GM19463 (cell line): Measurements from ENCODE around the gene TRPC3.
A peak's percentile ranks its signal among the peaks of the same experiment; 100 is the strongest.

Experiments used
- ATAC-seq: cut with Tn5 transposase; IDR thresholded peaks from one replicate; pipeline ENCODE4 v1.9.1; 2021; ENCODE audit warnings: mild to moderate bottlenecking, moderate library complexity; ENCODE audit not compliant: unreplicated experiment

The TRPC3 gene

DNA sequence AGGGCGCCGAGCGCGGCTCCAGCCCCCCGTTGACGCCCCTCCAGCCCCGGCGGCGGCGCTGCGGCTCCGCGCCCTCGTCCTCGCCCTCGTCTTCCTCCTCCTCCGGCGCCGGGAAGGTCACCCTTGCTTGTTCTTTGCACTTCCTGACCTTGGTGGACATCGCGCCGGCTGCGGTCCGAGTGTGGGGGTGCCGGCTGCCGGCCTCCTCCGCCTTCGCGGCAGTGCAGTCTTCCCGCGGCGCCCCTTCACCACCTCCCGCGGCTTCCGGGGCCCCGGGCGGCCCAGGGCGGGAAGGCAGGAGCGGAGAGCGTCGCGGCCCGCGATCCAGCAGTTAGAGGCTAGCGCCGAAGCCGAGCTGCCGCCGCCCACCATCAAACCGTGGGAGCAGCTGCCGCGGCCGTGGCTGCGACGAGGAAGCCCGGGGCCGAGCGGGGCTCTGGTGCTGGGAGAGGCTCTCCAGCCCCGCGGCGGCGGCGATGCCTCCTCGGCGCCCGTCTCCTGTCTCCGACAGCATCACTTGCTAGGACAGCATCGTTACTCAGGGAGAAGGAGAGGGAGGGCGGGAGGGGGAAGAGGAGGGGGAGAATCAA lies at the start of gene TRPC3:
TRPC3 (minus strand) TSS at position 540 of the 590 bp plus-strand sequence; CDS start at position 160, 380 bp downstream.
- peak; percentile 37 for ATAC-seq

GRCh38 chr4:122000849-122001248 lies 49.0 kb upstream of the TRPC3 start:
- ATAC-seq = no peak

DNA sequence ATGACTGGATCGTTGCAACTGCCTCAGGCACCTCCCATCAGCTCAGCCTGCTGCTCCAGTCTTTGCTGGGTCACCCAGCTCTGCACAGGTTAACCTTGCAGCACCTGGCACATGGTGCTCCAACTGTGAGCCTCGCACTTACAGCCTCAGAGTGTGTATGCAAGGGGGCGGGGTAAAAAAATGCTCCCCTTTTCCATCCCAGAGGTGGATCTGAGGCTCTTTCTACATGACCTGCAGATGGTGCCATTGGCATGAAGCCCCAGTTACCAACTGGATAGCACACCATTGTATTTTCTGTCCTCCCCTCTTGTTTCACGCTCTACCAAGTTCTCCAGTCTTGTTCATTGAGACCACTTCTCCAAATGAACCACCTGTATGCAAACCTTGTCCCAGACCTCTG lies 46.2 kb upstream of the TRPC3 start:
- no peak for ATAC-seq

DNA sequence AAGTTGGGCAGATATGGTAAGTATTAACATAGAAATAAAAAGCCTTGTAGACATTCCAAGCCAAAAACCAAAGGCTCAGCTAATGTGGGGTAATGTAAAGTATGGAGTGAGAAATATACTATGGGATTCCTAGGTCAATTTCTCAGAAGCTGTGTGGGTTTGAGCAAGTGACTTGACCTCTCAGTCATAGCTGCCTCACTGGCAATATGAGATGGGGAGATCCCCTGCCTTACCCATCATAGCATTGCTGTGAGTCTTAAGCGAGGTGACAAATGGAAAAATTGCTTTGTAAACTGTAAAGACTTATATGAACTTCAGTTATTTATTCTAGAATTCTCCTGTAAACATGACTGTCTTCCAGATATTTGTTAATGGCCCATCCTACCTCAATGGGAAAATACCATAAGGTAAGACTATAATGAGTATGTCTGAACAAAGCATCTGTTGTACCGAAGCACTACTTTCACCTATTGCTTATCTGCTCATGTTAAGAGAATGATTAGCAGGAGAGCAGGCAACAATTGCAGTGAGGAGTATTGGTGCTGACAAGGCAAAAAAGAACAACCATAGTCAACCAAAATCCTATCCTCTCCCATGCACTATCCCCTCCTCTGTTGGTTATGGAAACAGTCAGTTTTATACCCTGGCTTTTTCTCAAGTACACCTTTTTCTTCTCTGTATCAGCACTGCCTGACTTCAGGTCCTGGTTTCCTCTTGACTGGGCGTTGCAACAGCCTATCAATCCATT lies 44.1 kb upstream of the TRPC3 start:
- ATAC-seq = no peak

GRCh38 chr4:121991968-121992367 lies 40.1 kb upstream of the TRPC3 start:
- no peak for ATAC-seq

GRCh38 chr4:121990489-121990888 lies 38.6 kb upstream of the TRPC3 start:
- ATAC-seq = no peak

DNA sequence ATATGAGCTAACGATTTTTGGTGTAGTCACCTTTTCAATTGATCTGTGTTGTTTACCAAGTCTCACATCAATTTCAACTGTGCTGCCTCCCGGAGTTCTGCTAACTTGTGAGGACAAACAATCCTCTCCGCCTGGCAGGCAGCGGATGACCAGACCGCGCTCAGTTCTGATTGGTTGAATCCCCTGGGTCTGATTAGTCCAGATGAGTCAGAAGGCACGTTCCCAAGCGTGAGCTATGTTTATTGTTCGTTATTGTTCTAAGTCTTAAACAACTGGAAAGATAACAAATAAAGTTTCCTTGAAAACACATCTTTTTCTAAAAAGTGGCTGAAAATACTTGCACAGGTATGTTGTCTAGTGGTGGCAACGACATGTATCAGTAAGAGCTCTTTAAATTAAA lies 37.9 kb upstream of the TRPC3 start:
- ATAC-seq = no peak

DNA sequence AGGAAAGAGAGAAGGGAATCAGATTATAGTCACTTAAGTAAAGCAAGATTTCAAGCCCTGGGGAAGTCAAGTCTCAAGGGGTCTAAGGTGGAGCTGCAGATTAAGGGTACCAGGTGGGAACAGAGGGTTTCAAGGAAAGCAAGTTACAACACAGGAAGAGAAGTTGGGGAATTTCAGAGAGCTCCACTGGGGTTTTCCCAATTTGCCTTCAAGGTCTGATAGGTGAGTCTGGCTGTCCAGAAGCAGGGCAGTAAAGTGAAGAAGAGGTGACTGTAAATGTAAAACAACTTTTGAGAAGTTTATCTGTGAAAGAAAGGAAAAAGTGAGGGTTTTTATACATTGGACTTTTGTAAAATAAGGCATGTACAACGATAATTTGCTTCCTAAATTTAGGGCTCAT lies 37.1 kb upstream of the TRPC3 start:
- no peak for ATAC-seq

- ATAC-seq = no peak
Observed at GRCh38 chr4:121980643-121981042, 28.8 kb upstream of the TRPC3 start.

DNA sequence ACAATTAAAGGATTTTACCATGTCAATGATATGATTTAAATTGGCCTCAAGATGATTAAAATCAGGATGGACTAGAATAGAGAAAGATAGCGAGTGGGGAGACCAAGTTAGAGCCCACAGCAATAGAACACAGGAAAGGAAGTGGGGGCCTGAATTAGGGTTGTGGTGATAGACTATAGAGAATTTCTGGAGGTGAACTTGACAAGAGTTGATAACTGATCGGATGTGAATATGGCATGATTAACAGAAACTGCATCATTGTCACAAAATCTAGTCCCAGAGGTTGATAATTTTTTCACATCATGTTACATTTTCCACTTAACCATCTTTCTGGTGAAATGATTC lies 26.3 kb upstream of the TRPC3 start:
- ATAC-seq = peak; percentile 37

- peak; percentile 93 for ATAC-seq
Observed at GRCh38 chr4:121977251-121978171, 25.7 kb upstream of the TRPC3 start.

DNA sequence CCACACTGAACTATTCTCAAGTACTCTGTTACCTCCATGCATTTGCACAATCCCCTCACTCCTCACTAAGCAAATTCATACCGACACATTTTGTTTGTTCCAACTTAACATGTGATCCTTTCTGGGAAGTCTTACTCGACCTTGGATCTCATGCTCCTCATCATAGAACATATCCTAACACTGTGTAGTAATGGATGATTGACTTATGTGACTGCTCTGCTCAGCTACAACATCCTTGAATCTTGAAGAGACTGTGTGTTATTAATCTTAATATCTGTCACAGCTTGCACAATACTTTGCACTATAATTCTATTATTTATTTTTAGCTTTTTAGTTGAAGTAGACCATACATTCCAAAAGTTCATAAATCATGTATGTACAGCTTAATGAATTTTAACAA lies 23.9 kb upstream of the TRPC3 start:
- ATAC-seq = no peak

GRCh38 chr4:121973816-121974215 lies 22.0 kb upstream of the TRPC3 start:
- no peak for ATAC-seq

DNA sequence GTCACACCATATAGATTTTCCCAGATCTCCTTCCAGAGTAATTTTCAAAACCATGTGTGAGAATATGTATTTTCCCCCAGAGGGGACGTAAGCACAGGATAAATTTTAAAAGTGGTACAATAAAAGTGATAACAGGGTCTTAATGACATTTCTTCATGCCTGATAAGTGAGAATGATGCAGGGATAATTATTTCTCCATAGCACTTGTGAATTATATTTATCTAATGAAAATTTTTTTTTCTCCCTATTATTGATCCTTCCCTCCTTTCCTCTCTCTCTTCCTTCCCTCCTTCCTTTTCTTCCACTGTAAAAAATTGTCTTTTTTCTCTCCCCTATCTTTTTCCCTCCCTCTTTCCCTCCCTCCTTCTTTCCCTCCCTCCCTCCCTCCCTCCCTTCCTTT lies 17.0 kb upstream of the TRPC3 start:
- no peak for ATAC-seq

- no peak for ATAC-seq
Observed at GRCh38 chr4:121964958-121965357, 13.1 kb upstream of the TRPC3 start.

DNA sequence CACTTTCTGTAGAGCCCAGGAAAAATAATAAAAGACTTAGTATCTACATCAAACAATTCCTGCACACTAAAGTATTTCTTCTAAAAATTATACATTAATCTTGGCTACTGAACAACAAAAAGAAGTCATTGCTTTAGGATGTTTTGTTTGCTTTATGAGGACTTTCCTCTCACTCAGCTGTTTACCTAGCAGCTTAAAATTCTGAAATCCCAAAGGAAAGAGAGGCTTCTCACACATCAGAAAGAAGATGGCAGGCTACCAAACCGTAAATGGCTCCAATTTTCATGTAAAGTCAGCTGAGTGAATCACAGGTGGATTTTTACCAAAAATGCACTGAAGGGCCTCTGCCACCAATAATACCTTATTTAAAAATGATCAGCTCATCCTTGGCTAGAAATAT lies 9.0 kb upstream of the TRPC3 start:
- no peak for ATAC-seq

- no peak for ATAC-seq
Observed at GRCh38 chr4:121958777-121959176, 6.9 kb upstream of the TRPC3 start.

- ATAC-seq = no peak
Observed at GRCh38 chr4:121957266-121957665, 5.4 kb upstream of the TRPC3 start.

GRCh38 chr4:121953860-121954259 lies 2.0 kb upstream of the TRPC3 start:
- no peak for ATAC-seq

DNA sequence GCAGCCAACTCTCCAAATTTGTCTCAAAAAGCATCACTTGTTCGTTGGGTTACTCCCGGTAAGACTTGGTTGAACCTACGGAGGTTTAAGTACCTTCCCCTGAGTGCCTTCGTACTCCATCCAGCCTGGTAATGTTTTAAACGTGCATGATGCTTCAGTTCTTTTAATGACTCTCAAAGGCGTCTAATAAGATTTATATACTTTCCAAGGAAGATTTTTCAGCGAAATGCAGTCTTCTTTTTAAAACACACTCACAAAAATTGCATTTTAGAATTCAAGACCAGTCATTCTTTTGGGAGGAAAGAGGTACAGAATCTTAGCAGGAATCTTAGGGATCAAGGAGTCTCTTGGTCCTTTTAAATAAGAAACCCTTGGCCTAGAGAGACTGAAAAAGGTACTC lies 430 bp upstream of the TRPC3 start:
- no peak for ATAC-seq

GRCh38 chr4:121950680-121951520 lies 960 bp downstream of the TRPC3 start:
- ATAC-seq = peak; percentile 25
